Common myeloid progenitor, CD34-positive (primary cell): ENCODE results near the gene PKMYT1.
"Not testable (repeated sequence)": the region's sequence is repeated elsewhere in the genome, so short reads cannot be mapped to it uniquely, and the experiment has no call there.

Experiments used
- CTCF ChIA-PET: fragments of 350-600 bp; sonication (Branson Sonifier 250); formaldehyde crosslinking; loops from one replicate; lab custom pipeline; 2021; ENCODE audit warnings: antibody characterized with exemption; lab: Charles Lee
- POLR2A ChIA-PET: fragments of 350-600 bp; sonication (Branson Sonifier 250); formaldehyde crosslinking; loops from one replicate; lab custom pipeline; 2021; ENCODE audit warnings: antibody characterized with exemption; lab: Charles Lee
- DNase-seq, 3 donors: peaks; one replicate each; pipeline versions ENCODE4 v3.0.0 to v3.0.0-alpha.2; 2013
- H3K27ac ChIP-seq, 2 experiments: 1 replicate in 1 of 2; 2 replicates in 1 of 2; pipeline ENCODE4 v1.7.0; 2013; ENCODE audit warnings: inconsistent platforms in 2 of 2, low read length in 2 of 2, mild to moderate bottlenecking in 2 of 2, low read depth in 1 of 2, moderate library complexity in 1 of 2; ENCODE audit not compliant: severe bottlenecking in 2 of 2, insufficient read depth in 1 of 2, poor library complexity in 1 of 2
- H3K27me3 ChIP-seq, 5 experiments: replicated peaks in 2 of 5; 1 replicate in 3 of 5; 2 replicates in 2 of 5; pipeline versions ENCODE4 v1.6.1 to v1.7.0; 2013; ENCODE audit warnings: low read length in 4 of 5, mild to moderate bottlenecking in 2 of 5, moderate library complexity in 2 of 5, inconsistent platforms in 1 of 5; ENCODE audit not compliant: insufficient read depth in 5 of 5, control insufficient read depth in 4 of 5
- H3K36me3 ChIP-seq, 4 experiments: 1 replicate in 2 of 4; 2 replicates in 2 of 4; pipeline versions ENCODE4 v1.6.1 to v1.7.0; 2013; ENCODE audit warnings: low read length in 3 of 4, control low read depth in 1 of 4, mild to moderate bottlenecking in 1 of 4; ENCODE audit not compliant: control insufficient read depth in 4 of 4, insufficient read depth in 4 of 4
- H3K4me1 ChIP-seq, 4 experiments: 1 replicate in 3 of 4; 2 replicates in 1 of 4; pipeline versions ENCODE4 v1.6.1 to v1.7.1; 2013; ENCODE audit warnings: low read length in 3 of 4, mild to moderate bottlenecking in 3 of 4, control low read depth in 1 of 4, inconsistent platforms in 1 of 4, moderate library complexity in 1 of 4; ENCODE audit not compliant: control insufficient read depth in 4 of 4, insufficient read depth in 4 of 4; ENCODE audit errors: control extremely low read depth in 1 of 4
- H3K4me3 ChIP-seq, 7 experiments: 1 replicate in 4 of 7; 2 replicates in 3 of 7; pipeline versions ENCODE4 v1.5.1 to v1.7.0; 2013; ENCODE audit warnings: mild to moderate bottlenecking in 7 of 7, low read length in 6 of 7, moderate library complexity in 6 of 7, inconsistent platforms in 2 of 7, low read depth in 2 of 7, control low read depth in 1 of 7; ENCODE audit not compliant: insufficient read depth in 4 of 7, control insufficient read depth in 1 of 7; ENCODE audit errors: extremely low read depth in 1 of 7
- H3K9me3 ChIP-seq, 5 experiments: 1 replicate in 4 of 5; 2 replicates in 1 of 5; pipeline versions ENCODE4 v1.6.1 to v1.7.1; 2013; ENCODE audit warnings: low read length in 4 of 5, mild to moderate bottlenecking in 2 of 5, inconsistent platforms in 1 of 5, low read depth in 1 of 5, moderate library complexity in 1 of 5; ENCODE audit not compliant: control insufficient read depth in 4 of 5, insufficient read depth in 2 of 5; ENCODE audit errors: control extremely low read depth in 1 of 5
- WGBS: methylation state at CpG from one replicate; pipeline ENCODE4 v1.1.5; 2013; ENCODE audit not compliant: insufficient coverage; 5-methylcytosine and 5-hydroxymethylcytosine counted together

Gene PKMYT1

GRCh38 chr16:2950353-2950724, 29.9 kb downstream of the PKMYT1 start:
- Histone ChIP-seq H3K27me3 (no peaks in the 10 kb centered on the region), H3K27ac (no peak overlapping the region), H3K36me3 (peaks cover 0 to 48% (median 19%) of the 10 kb centered on the region in 4 experiments), H3K9me3 (no peaks in the 10 kb centered on the region), H3K4me3 (no peak overlapping the region), H3K4me1 (peaks cover 0 to 11% (median 7%) of the 10 kb centered on the region in 4 experiments)
- ChIA-PET POLR2A (no interaction called here), CTCF (interaction anchor here (0.9 to 1.1 kb wide), 2 partner anchors 24 to 82 kb away, joined by 3 read pairs; no protein-coding TSS in a partner anchor)
- DNase-seq, result no peak
- WGBS, result 97% methylated on average over 13 of the region's 13 CpGs

- peaks cover 0 to 6% (median 2%) of the 10 kb centered on the region in 4 experiments for H3K4me1 ChIP-seq
- ChIA-PET POLR2A (no interaction called here), CTCF (interaction anchor here (1.1 kb wide), 1 partner anchor 23 kb away, joined by 3 read pairs; no protein-coding TSS in a partner anchor)
- DNase-seq, result no peak
- H3K27ac ChIP-seq, result no peak overlapping the region
- H3K36me3 ChIP-seq, result peaks cover 0 to 48% (median 19%) of the 10 kb centered on the region in 4 experiments
- WGBS, result 92% methylated on average over 19 of the region's 19 CpGs
- no peaks in the 10 kb centered on the region for H3K27me3 ChIP-seq
- no peaks in the 10 kb centered on the region for H3K9me3 ChIP-seq
- H3K4me3 ChIP-seq, result no peak overlapping the region
Observed at GRCh38 chr16:2949705-2950352, 30.4 kb downstream of the PKMYT1 start.

DNA sequence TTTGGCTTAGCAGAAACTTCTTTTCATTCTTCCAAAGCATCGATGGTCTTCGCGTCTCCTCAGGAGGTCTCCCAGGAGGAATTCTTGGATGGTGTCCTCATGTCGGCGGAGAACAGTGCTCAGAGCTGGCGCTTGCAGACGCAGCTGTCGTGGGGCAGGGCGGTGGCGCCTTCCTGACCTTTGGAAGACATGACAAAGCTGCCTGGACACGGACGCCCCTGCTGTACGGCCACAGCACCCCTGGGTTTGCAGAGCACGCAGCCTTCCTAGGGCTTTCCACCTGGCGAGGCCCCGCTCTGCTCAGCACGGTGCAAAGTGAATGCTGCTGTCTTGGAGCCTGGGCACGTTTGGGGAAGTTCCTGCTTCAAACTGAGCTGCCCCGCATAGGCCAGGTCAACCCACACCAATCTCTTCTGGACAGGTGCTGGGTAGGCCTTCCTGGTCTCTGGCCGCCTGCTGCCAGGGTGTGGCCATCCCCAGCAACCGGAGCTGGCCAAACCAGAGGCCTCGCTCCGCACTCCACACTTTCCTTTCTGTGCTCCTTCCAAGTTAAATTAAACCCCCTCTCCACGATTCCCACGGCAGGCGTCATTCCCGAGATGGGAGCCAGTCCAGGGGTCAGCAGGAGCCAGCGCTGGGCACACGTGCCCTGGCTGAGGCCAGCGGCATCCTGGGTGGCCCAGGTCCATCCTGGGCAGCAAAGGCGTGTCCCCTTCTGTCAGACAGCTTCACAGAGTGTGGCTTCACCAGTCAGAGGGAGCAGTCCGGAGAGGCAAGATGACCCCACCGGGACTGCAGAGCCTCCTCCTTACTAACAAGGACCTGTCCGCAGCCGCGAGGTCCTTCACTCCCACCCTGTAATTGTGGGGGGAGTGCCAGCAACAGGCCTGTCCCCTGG, 31.2 kb downstream of the PKMYT1 start:
- Histone ChIP-seq H3K36me3 (peaks cover 0 to 51% (median 19%) of the 10 kb centered on the region in 4 experiments), H3K4me1 (no peaks in the 10 kb centered on the region), H3K27me3 (no peaks in the 10 kb centered on the region), H3K9me3 (no peaks in the 10 kb centered on the region), H3K27ac (no peak overlapping the region), H3K4me3 (no peak overlapping the region)
- POLR2A ChIA-PET, result no interaction called here
- CTCF ChIA-PET, result no interaction called here
- DNase-seq, result no peak
- WGBS, result 89% methylated on average over 29 of the region's 36 CpGs

GRCh38 chr16:2946649-2947048, 33.6 kb downstream of the PKMYT1 start:
- no peak overlapping the region for H3K27ac ChIP-seq
- H3K4me1 ChIP-seq, result no peaks in the 10 kb centered on the region
- 96% methylated on average over 4 of the region's 4 CpGs for WGBS
- ChIA-PET CTCF (interaction anchor here (0.7 to 1.9 kb wide), 4 partner anchors 15 to 81 kb away, joined by 3 to 7 read pairs (median 4); no protein-coding TSS in a partner anchor), POLR2A (no interaction called here)
- no peaks in the 10 kb centered on the region for H3K9me3 ChIP-seq
- peaks cover 0 to 57% (median 29%) of the 10 kb centered on the region in 4 experiments for H3K36me3 ChIP-seq
- no peaks in the 10 kb centered on the region for H3K27me3 ChIP-seq
- H3K4me3 ChIP-seq, result no peak overlapping the region
- DNase-seq, result no peak

- H3K27me3 ChIP-seq, H3K4me3 ChIP-seq, H3K27ac ChIP-seq, H3K4me1 ChIP-seq, H3K9me3 ChIP-seq, DNase-seq, POLR2A ChIA-PET: not testable (repeated sequence)
- 83% methylated on average over 9 of the region's 12 CpGs for WGBS
- peaks cover 3 to 52% (median 34%) of the 10 kb centered on the region in 4 experiments for H3K36me3 ChIP-seq
- CTCF ChIA-PET, result interaction anchor here (0.7 to 1.8 kb wide), 4 partner anchors 12 to 29 kb away, joined by 3 to 6 read pairs (median 3); no protein-coding TSS in a partner anchor
Observed at GRCh38 chr16:2943716-2944115, 36.5 kb downstream of the PKMYT1 start.

GRCh38 chr16:2942045-2942444, 38.2 kb downstream of the PKMYT1 start:
- Histone ChIP-seq H3K36me3 (peaks cover 3 to 60% (median 41%) of the 10 kb centered on the region in 4 experiments), H3K27ac (no peak overlapping the region), H3K4me1 (no peaks in the 10 kb centered on the region), H3K4me3 (no peak overlapping the region), H3K27me3 (no peaks in the 10 kb centered on the region), H3K9me3 (no peaks in the 10 kb centered on the region)
- POLR2A ChIA-PET, result no interaction called here
- CTCF ChIA-PET, result interaction anchor here (0.6 to 1.8 kb wide), 2 partner anchors 14 to 910 kb away, joined by 3 to 6 read pairs; no protein-coding TSS in a partner anchor
- DNase-seq, result no peak
- WGBS, result 97% methylated on average over 4 of the region's 4 CpGs
